RKO (cell line): ENCODE data around the gene PSMF1.

ENCODE experiments used
- DNase-seq: peaks from one replicate; pipeline ENCODE4 v3.0.0-alpha.2; 2016; ENCODE audit warnings: low spot score

Gene PSMF1

GRCh38 chr20:1118336-1119127, at the start of gene PSMF1:
Gene PSMF1, plus strand, starts transcription at chr20:1118602. Its CDS starts 172 bp downstream, at chr20:1118774.
- peak; percentile 97 for DNase-seq

GRCh38 chr20:1072258-1072657, 46.1 kb upstream of the PSMF1 start:
- no peak for DNase-seq

GRCh38 chr20:1075616-1076015, 42.8 kb upstream of the PSMF1 start:
- no peak for DNase-seq

- DNase-seq = no peak
These were observed 36.5 kb upstream of the PSMF1 start for GRCh38 chr20:1081891-1082290.

GRCh38 chr20:1083431-1084080, 34.8 kb upstream of the PSMF1 start:
- DNase-seq = no peak

- no peak for DNase-seq
These were observed 32.7 kb upstream of the PSMF1 start for GRCh38 chr20:1085492-1086276.

GRCh38 chr20:1086277-1087213, 31.9 kb upstream of the PSMF1 start:
- DNase-seq = no peak

- DNase-seq = no peak
These were observed 31.0 kb upstream of the PSMF1 start for GRCh38 chr20:1087311-1087905.

- DNase-seq = no peak
These were observed 23.7 kb upstream of the PSMF1 start for GRCh38 chr20:1094751-1095150.

- no peak for DNase-seq
These were observed 16.9 kb upstream of the PSMF1 start for GRCh38 chr20:1101533-1101932.

- DNase-seq = no peak
These were observed 16.4 kb upstream of the PSMF1 start for GRCh38 chr20:1102016-1102415.

- DNase-seq = no peak
These were observed 14.7 kb upstream of the PSMF1 start for GRCh38 chr20:1103751-1104150.

GRCh38 chr20:1105599-1106194, 12.7 kb upstream of the PSMF1 start:
- DNase-seq = no peak

GRCh38 chr20:1107176-1107575, 11.2 kb upstream of the PSMF1 start:
- DNase-seq = no peak

- DNase-seq = peak; percentile 65
These were observed 9.9 kb upstream of the PSMF1 start for GRCh38 chr20:1108437-1108920.

- DNase-seq = no peak
These were observed 5.5 kb upstream of the PSMF1 start for GRCh38 chr20:1112908-1113307.

GRCh38 chr20:1118004-1118335, 432 bp upstream of the PSMF1 start:
- no peak for DNase-seq

GRCh38 chr20:1119128-1119505, 715 bp downstream of the PSMF1 start:
- DNase-seq = peak; percentile 45

GRCh38 chr20:1119524-1119923, 1.1 kb downstream of the PSMF1 start:
- no peak for DNase-seq

- no peak for DNase-seq
These were observed 3.0 kb downstream of the PSMF1 start for GRCh38 chr20:1121429-1121828.
